ENCODE data around the gene ATR.
A peak's percentile ranks its signal among the peaks of the same experiment; 100 is the strongest.
"Not testable (repeated sequence)": the region's sequence is repeated elsewhere in the genome, so short reads cannot be mapped to it uniquely, and the experiment has no call there.

Gene ATR

DNA sequence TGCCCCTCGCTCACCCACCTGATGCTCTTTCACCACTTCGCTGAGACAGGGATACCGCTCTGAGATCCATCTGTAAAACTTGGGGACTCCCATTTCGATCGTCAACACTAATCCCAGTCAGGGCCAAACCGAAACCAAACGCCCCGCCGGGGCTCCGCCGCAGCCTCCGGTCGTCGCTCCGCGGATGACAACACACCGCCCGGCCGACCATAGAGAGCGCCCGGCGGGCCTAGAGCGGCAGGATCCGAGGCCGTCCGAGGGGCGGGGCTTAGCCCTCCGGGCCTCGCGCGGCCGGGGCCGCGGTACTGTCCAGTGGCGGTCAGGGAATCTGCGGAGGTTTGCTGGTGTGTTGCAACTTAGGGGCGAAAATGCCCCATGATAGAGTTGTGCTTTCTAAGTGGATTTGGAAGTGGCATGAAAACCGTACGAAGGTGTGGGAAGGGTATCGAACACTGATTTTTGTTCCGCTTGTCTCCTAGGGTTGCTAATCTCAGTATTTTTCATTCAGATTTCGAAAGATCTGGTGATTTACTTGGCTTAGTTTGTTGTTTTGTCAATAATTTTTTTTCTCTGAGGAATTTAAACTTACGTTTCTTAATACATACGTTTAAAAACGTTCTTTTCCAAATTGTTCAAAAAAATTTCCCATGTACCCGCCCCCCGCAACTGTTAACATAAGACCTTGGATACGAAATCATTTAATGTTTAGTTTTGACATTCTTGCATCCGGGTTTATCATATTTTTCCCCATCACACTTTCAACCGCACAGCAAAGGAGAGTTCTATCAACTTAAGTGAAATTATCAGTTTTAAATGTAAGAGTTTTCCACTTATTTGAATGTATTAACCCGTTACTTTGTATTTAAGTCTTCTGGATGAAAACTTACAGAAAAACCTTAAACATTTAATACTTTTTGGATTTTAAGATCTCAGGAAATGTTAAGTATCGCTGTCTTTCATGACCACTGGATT, 130.4 kb downstream of the ATR start, which contains the start of gene XRN1:
Gene XRN1, minus strand, starts transcription at position 186 of the 972 bp plus-strand sequence. Its CDS starts 93 bp downstream, at position 93.
- peak; percentile 90 for DNase-seq (ENCODE audit: low read depth)

DNA sequence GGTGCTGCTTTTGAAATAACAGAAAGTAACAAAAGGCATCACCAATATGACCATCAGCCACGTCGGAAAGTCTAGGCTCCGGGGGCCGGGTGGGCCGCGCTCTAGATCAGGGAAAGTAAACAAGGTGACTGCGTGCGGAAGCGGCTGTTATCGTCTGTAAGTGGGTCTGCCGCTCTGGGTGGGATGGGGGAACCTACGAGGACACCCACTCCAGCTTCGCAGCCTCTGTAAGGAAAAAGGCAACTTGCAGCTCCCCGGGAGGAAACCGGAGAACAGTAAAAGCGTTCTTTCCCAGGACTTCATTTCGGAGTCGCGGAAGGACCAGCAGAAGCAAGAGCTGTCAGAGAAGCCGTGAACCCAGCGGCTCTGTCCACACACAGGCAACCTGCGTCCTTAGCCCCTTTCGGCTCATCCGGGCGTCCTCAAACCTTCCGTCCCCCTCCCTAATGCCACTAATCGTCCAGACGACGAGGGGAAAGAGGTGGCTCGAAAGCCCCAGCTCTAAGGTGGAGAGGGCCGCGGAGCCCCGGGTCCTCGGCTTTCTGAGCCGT, 131.2 kb downstream of the ATR start:
- peak; percentile 18 for DNase-seq (ENCODE audit: low read depth)

DNA sequence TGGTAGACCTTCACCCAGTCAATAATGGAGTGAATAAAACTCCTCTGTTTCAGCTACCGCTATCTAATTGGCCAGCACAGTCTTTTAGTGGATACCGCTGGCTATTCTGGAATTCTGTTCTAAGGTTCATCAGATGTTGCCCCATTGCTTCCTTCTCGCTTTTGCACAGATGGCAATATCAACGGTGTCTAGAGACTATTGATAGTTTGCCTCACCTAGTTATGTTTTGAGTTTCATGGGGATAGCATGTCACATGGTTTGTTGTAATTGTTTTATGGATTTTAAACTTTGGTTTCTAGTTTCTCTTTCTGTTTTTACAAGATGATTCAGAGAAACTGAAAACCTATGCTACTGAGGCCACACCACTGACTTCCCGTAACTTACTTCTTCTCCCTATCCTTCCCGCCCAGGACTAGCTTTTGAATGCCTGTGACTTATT, 132.7 kb downstream of the ATR start:
- DNase-seq (ENCODE audit: low read depth), result no peak

DNA sequence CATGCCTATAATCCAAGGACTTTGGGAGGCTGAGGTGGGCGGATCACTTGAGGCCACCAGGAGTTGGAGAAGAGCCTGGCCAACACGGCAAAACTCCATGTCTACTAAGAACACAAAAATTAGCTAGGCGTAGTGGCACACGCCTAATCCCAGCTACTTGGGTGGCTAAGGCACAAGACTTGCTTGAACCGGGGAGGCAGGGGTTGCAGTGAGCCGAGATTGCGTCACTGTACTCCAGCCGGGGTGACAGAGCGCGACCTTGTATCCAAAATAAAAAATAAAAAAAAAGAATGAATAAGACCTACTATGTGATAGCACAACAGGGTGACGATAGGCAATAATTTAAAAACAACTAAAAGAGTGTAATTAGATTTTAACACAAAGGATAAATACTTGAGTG, 134.2 kb downstream of the ATR start:
- DNase-seq (ENCODE audit: low read depth), result no peak

DNA sequence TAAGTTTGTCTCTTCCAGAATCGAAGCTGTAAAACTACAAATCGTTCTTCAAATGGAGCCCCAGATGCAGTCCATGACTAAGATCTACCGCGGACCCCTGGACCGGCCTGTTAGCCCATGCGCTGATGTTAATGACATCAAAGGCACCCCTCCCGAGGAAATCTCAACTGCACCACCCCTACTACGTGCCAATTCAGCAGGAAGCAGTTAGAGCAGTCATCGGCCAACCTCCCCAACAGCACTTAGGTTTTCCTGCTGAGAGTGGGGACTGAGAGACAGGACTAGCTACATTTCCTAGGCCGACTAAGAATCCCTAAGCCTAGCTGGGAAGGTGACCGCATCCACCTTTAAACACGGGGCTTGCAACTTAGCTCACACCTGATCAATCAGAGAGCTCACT, 135.5 kb downstream of the ATR start:
- not testable (repeated sequence) for DNase-seq (ENCODE audit: low read depth)

DNA sequence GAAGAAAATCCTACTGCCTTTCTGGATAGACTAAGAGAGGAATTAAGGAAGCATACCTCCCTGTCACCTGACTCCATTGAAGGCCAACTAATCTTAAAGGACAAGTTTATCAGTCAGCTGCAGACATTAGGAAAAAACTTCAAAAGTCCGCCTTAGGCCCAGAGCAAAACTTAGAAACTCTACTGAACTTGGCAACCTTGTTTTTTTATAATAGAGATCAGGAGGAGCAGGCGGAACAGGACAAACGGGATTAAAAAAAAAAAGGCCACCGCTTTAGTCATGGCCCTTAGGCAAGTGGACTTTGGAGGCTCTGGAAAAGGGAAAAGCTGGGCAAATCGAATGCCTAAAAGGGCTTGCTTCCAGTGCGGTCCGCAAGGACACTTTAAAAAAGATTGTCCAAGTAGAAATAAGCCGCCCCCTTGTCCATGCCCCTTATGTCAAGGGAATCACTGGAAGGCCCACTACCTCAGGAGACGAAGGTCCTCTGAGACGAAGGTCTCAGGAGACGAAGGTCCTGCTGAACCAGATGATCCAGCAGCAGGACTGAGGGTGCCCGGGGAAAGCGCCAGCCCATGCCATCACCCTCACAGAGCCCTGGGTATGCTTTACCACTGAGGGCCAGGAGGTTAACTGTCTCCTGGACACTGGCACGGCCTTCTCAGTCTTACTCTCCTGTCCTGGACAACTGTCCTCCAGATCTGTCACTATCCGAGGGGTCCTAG, 138.9 kb downstream of the ATR start:
- DNase-seq (ENCODE audit: low read depth), result not testable (repeated sequence)

DNA sequence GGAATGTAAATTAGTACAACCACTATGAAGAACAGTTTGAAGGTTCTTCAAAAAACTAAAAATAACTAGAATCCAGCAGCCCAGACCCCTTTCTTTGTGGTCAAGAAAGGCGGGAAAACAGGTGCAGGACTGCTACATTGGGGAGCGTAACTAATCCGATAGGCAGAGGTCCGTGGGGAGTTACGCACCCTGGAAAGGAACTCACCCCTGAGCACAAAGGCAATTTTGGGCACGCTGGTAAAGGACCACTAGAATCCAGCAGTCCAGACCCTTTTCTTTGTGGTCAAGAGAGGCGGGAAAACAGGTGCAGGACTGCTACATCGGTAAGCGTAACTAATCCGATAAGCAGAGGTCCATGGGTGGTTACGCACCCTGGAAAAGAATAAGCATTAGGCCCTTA, 140.4 kb downstream of the ATR start:
- DNase-seq (ENCODE audit: low read depth), result not testable (repeated sequence)

DNA sequence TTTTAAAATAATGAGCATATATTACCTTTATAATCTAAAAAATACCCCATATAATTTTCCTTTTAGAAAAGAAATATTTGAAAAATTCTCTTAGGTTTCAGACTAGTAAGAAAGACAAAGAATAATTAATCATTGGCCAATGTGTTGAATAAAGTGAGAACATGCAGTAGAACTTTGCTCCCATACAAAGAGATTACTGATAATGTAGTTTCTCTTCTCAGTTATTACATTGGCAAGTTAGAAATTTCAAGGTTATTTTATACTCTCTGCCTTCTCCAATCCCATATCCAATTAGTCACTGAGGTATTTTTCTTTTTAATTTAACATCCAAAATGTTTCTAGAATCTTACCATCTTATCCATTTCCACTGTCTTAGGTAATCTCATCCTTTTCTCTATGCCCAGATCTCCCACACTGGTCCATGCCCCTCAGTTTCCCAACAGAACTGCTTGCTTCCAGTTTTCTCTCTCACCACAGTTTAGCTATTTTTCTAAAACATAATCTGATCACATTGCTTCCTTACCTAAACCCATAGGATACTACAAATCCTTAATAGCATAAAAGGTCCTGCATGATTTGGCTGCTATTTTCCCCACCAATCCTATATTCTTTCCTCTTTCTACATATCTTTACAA, 141.5 kb downstream of the ATR start:
- DNase-seq (ENCODE audit: low read depth), result no peak

DNA sequence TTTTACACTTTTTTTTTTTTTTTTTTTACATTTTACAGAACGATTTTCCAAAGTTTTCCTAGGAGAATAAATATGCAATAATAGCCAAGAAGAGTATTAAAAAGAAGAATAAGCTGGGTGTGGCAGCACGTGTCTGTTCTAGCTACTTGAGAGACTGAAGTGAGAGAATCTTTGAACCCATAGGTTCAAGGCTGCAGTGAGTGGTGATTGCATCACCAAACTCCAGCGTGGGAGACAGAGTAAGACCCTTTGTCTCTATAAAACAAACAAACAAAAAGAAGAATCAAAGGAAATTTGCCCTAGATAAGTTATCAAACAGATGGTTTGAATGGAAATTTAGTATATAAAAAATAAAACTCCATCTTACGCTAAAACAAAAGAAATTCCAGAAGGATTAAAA, 144.0 kb downstream of the ATR start:
- no peak for DNase-seq (ENCODE audit: low read depth)

DNA sequence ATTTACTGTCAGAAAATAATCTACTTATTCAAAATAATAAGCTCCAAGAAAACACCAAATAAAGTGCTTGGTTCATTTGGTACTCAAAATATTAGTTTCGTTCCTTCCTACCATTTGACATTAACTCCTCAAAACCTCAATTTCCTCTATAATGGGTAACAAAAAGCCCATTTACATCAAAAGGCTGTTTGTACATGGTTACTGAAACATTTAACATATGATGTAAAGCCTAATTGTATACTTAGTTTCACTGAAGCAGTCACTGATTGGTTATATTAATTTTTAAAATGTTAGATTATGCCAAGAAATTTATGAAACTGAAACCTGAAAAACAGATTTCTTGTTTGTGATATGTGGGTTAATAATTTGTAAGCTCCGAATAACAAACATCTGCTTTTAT, 145.4 kb downstream of the ATR start:
- no peak for DNase-seq (ENCODE audit: low read depth)

DNA sequence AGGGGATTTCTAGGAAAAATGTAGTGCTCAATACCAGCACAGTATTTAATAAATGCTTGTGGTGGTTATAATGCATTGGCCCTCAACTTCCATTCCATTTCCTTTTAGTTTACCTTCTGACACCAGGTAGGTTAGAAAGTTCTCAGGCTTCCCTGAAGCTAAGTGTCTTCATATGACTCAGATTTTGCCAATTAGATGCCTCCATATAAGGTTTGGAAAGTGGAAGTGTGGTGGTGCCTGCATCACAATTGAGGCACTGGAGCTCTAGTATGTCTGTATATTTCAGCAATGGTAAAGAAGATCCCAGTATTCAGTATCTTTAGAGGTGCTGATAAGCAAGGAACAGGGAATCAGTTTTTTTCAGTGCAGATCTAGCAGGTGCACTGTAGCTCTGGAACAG, 149.0 kb downstream of the ATR start:
- DNase-seq (ENCODE audit: low read depth), result no peak

DNA sequence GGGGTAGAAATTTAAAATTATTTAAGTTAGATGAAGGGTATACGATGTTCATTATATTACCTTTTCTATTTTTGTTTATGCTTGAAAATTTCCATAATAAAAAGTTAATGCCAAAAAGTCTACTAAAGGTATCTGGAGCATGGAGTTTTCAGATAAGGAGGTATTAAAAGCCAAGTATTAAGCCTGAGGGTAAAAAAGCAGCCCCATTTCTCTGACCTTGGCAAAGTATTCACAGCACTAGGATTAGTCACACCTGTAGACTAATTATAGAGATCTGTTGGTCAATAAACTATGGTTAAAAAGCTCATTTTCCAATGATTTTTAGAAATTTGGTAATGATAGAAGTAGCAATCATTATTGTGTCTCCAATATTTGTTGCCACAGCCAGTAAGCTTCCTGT, 153.8 kb downstream of the ATR start:
- DNase-seq (ENCODE audit: low read depth), result no peak

DNA sequence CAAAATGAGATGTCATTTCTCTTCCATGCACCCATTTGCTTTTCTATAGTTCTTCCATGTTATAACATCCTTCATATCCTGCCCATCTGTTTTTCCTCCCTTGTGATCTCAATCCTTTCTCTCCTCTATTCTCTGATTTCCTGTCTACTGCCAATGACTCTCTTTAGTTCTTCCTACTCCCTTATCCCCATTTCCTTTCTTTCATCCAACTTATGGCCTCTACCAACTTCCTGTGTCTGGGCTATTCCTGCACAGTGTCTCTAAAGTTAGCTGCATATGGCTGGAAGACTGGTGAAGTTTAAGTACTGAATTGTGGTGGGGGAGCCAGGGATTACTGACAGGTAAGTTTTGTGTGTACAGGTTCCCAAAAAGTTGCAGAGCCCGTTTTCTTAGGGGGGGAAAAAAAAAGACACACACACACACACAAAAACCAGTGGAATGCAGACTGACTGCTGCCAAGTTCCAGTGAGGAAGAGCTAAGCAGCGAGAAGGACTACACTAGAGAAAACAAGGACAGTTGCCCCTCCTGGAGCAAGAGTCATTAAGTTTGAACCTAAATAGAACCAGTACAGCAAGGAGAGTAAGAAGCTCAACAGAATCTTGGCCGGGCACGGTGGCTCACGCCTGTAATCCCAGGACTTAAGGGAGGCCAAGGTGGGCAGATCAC, 159.5 kb downstream of the ATR start:
- DNase-seq (ENCODE audit: low read depth), result no peak

DNA sequence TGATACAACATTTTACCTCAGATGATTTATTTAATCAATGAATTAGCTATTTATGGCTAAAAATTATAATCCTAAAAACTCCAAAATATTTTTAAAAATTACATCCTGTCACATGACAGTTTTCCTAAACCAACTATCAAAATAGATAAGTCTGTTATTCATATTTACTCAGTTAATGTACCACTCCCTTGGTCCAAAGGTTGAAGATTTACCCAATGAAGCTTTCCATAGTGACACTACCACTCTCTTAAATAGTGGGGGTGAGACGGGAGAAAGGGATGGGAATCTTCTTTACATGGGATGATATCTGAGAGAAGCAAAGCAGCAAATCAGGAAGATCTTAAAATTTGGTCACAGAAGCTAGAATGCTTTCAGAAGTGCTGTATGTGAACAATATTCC, 161.2 kb downstream of the ATR start:
- DNase-seq (ENCODE audit: low read depth), result no peak

DNA sequence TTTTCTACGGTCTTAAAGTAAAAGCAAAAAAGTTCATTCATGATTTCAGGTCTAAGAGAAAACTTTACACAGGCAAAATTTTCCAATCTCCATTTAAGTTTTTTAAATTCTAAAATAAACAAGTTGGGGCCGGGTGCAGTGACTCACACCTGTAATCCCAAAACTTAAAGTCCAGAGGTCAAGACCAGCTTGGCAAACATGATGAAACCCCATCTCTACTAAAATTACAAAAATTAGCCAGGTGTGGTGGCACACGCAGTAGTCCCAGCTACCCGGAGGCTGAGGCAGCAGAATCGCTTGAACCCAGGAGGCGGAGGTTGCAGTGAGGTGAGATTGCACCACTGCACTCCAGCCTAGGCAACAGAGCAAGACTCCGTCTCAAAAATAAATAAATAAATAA, 178.0 kb downstream of the ATR start:
- DNase-seq (ENCODE audit: low read depth), result not testable (repeated sequence)
